Mononuclear cell (primary cell): ENCODE data around the gene PPP3CA. TPM values are rescaled to one million over a fixed set of nuclear protein-coding genes. Genes with fewer than 3 reads are reported as not detected.

Experiments
- H3K27me3 ChIP-seq: 2 replicates; pipeline ENCODE4 v1.6.0; 2011; ENCODE audit warnings: low read length, control low read depth; ENCODE audit not compliant: insufficient read depth
- H3K4me1 ChIP-seq: 2 replicates; pipeline ENCODE4 v1.5.1; 2011; ENCODE audit warnings: mild to moderate bottlenecking, low read length, control low read depth; ENCODE audit not compliant: insufficient read depth
- H3K4me3 ChIP-seq: 2 replicates; pipeline ENCODE4 v1.5.1; 2011; ENCODE audit warnings: mild to moderate bottlenecking, low read length, moderate library complexity
- H3K9me3 ChIP-seq: 2 replicates; pipeline ENCODE4 v1.5.1; 2011; ENCODE audit warnings: low read depth, mild to moderate bottlenecking, control low read depth, low read length
- total RNA-seq: library from RNA; depleted of rRNA; stranded (reverse); fragments of >200 nt; gene quantifications from one replicate; pipeline ENCODE4 v1.2.3, GENCODE V29; 2012

The PPP3CA gene
- total RNA-seq, 1 donor: 19.3 TPM

DNA sequence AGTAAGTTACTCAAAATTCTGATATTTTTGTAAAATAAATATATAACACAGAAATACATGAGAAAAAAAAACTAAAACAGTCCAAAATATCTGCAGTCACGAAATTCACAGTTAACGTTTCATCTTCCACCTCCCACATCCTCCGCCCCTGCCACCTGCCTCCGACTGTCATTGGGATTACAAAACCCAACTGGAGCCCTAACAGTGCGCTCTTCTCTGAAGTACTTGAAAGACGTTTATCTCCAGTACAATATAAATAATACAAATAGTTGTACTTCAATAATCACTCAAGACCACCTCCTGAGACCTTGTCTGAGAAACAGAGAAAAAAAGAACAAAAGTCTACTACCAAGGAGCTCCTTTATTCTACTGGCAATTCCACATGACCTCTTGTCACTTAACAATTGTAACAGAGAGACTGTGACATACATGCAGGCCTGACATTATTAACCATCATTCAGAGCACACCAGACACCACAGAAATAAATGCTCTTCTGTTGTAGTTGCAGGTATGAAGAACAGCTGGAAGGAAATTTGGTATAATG is 280.6 kb downstream of the PPP3CA start:
- no peak overlapping the region for H3K4me3 ChIP-seq
- no peaks in the 10 kb centered on the region for H3K9me3 ChIP-seq

DNA sequence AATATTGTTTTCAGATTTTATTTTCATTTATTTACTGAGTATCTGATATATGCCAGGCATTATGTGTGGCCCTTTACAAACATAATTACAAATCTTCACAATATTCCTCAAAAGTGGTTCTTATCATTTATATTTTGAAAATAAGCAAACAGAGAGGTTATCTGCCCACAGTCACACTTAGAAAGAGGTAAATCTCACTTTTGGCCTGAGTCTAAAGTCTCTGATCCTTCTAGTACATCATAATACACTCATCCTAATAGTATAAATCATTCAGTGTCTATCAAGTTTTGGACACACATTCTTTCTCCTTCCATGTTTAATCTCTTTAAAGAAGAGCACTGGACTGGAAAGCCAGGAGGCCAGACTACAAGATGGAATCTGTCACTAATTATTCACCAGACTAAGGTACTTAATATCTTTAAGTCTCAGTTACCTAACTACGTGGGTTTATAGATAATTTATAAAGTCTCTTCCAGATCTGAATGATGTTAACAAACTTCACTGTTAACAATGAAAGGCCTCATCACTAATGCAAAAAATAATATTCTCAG is 281.3 kb downstream of the PPP3CA start:
- H3K4me1 ChIP-seq: no peaks in the 10 kb centered on the region
- H3K27me3 ChIP-seq: no peaks in the 10 kb centered on the region
- no peak overlapping the region for H3K4me3 ChIP-seq
- no peaks in the 10 kb centered on the region for H3K9me3 ChIP-seq

More for the DNA sequence above, 280.6 kb downstream of the PPP3CA start:
- no peaks in the 10 kb centered on the region for H3K4me1 ChIP-seq
- H3K27me3 ChIP-seq: no peaks in the 10 kb centered on the region

DNA sequence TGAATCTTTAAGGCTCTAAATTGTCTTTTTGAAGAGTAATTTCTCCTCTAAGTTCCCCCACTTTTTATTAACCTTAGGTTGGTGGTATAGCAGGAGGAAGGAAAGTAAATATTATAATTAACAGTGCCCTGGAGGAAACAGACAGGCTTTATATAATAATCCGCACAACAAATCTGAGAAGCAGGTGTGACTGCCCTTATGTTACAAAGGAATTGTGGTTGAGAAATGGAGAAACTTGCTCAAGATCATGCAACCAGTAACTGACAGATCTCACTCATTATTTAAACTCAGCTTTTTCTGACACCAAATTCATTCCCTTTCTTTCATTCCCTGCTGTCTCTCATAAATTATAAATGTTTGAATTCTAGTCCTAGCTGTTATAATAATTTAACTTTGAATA is 282.0 kb downstream of the PPP3CA start:
- no peak overlapping the region for H3K4me3 ChIP-seq
- H3K27me3 ChIP-seq: no peaks in the 10 kb centered on the region
- no peaks in the 10 kb centered on the region for H3K4me1 ChIP-seq
- H3K9me3 ChIP-seq: no peaks in the 10 kb centered on the region

DNA sequence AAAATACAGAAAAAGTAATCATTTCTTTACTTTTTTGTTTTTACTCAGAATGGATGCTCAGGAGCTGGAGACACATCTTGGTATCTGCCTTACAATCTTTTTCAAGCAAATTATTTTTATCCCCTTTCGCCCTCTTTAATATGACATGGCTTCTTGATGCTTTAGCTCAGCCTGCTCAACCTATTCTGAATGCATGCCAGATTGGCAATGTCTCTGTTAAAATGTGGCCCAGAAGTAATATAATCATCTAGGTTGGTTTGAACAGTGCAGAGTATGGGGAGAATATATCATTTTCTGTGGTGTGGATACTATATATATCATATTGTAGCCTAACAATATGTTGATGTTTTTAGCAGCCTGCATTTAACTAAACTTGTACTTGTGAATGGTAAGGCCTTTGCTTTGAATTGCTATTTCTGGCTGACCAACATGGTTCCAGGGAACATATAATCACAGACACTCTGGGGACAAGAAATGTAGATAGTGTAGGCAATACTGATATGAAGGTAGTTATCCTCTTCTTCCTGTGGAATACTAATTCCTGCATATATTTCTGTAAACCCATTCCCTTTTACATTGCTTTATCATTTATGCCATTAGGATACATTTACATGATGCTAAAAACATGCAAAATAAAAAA is 282.7 kb downstream of the PPP3CA start:
- Histone ChIP-seq H3K27me3 (no peaks in the 10 kb centered on the region), H3K4me1 (no peaks in the 10 kb centered on the region), H3K9me3 (no peaks in the 10 kb centered on the region), H3K4me3 (no peak overlapping the region)

DNA sequence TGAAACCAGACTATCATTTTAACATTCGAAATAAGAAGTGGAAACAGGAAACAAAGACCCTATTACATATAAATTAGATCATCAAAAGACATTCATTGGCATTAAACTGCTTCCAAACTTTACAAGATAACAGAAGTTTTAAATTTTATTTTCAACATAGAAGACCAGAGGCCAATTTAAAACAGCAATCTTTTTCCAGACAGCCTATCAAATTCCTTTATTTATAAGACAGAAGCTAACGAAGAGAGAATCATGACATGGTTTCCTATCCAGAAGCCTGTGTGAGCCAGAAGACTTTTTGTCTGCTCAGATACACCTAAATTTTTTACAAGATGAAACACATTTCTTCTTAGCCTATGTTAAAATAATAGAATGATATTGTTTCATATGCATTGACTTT is 291.9 kb downstream of the PPP3CA start:
- Histone ChIP-seq H3K9me3 (no peaks in the 10 kb centered on the region), H3K4me1 (no peaks in the 10 kb centered on the region), H3K27me3 (no peaks in the 10 kb centered on the region)

DNA sequence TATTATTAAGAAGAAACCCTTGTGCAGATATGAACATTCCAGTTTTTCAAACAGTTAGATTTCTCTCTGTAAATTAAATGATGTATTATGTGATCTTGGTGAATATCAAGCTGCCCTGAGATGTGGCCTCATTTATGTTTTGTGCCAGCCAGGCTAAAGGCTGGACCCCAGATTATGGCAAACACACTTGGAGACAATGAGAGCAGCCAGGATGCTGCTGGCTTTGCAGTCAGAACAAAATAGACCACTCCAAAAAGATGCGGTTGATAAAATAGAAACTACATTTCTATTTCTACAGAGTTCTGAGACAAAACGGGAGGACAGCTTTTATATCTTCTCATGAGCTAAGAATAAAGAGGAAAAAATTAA is 296.5 kb downstream of the PPP3CA start:
- Histone ChIP-seq H3K4me1 (no peaks in the 10 kb centered on the region), H3K9me3 (no peaks in the 10 kb centered on the region), H3K27me3 (no peaks in the 10 kb centered on the region), H3K4me3 (no peak overlapping the region)

More for the DNA sequence above, 291.9 kb downstream of the PPP3CA start:
- no peak overlapping the region for H3K4me3 ChIP-seq

DNA sequence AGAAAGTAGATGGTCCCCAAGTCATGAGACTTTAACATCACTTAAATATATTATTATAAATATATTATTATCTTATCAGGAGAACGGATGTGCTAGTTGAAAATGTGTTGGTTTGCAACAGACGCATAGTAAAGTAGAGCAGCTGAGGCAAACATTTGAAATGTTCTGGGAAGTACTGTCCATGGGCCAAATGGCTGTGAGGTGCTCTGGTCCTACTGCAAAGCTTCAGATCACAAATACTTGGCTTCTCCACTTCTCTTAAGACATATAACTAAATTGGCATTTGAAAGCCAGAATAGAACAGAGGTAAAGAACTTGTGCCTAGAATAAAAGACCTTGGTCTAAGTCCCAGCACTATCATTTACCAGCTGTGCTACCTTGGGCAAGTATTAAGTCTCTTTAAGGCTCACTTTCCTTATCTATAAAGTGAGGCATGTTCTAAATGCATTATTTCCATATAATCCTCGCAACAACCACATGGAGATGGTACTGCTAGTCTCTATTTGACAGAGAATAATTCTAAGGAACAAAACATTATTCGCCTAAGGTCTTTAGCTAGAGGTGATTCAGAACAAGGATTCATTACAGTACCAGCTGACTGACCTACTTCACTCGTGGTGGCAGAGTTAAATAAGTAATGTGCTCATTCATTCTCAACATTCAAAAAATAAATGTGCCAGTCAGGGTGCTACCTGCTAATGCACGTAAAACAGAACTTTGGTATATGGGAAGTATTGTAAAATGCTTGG is 297.1 kb downstream of the PPP3CA start:
- Histone ChIP-seq H3K4me1 (no peaks in the 10 kb centered on the region), H3K4me3 (no peak overlapping the region), H3K9me3 (no peaks in the 10 kb centered on the region), H3K27me3 (no peaks in the 10 kb centered on the region)

DNA sequence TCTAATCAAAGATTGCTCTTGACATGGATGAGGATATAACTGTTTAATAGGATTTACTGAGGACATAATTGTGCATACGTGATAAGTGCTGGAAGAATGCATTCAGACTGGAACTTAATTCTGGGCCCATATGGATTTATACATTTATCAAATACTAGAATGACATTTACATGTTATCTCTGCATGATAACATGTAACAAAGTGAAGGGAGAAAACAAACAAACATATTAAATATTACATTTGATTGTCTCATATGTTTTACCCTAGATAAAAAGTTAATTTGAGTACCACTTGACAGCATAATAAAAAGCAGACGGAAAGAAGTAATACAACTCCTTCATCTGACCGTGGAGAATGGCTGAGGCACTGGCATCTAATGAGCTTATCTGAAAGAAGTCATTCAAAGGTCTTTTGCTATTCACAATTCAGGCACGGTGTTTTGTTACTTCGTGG is 297.8 kb downstream of the PPP3CA start:
- Histone ChIP-seq H3K4me1 (no peaks in the 10 kb centered on the region), H3K9me3 (no peaks in the 10 kb centered on the region), H3K27me3 (no peaks in the 10 kb centered on the region), H3K4me3 (no peak overlapping the region)

DNA sequence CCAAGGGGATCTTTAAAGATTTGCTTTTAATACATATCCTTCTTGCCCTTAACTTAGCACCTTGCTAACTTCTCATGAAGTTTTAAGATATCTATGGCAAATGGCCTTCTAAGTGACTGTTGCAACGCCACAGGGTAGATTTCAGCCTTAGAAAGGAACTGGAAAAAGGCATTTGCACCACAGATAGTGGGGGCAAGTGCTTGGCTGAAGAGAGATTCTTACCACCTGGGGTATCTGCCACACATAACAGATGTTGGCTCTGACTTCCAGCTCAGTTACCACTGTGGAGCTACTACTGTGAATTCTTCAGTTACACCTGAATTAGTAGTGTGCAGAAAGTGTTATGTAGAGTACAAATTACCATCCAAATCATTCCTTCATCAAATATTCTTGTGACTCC is 302.6 kb downstream of the PPP3CA start:
- Histone ChIP-seq H3K27me3 (no peaks in the 10 kb centered on the region), H3K4me3 (no peak overlapping the region), H3K4me1 (no peaks in the 10 kb centered on the region), H3K9me3 (no peaks in the 10 kb centered on the region)

DNA sequence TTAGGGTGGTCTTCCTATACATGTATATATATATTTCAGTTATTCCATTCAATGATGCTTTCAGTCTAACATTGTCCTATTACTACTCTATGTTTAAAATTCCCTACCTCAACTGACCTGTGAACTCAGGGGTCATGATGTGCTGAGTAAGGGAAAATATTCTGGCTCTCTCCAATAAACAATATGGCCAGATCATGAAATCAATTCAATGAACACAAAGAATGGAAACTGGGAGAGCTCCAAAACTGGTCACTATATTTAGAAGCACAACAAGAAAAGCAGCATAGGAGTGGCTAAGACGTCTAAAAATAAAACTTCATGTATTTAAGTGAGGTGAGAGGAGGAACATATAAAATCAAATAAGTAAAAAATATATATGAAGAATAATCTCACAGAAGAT is 304.5 kb downstream of the PPP3CA start:
- H3K9me3 ChIP-seq: no peaks in the 10 kb centered on the region
- H3K27me3 ChIP-seq: no peaks in the 10 kb centered on the region

DNA sequence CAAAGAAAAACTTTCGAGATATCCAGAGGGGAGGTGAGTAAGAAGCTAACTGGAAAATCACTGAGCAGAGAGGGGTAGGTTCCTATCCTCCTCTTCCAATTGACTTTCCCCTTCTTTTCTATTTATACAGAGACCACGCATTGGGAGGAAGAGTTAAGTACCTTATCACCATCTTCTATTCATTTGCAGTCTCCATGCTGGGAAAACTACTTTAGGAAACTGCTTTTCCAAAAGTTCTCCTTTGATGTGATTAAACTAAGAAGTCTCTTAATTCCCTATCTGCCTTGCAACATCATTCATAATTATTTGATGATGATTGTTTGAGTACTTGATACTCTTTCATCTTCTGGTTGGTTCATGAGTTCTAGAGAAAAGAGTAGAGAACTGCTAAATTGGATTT is 306.6 kb downstream of the PPP3CA start:
- Histone ChIP-seq H3K9me3 (no peaks in the 10 kb centered on the region), H3K27me3 (no peaks in the 10 kb centered on the region), H3K4me1 (peaks cover 26% of the 10 kb centered on the region), H3K4me3 (no peak overlapping the region)

More for the DNA sequence above, 304.5 kb downstream of the PPP3CA start:
- Histone ChIP-seq H3K4me1 (peaks cover 14% of the 10 kb centered on the region), H3K4me3 (no peak overlapping the region)

DNA sequence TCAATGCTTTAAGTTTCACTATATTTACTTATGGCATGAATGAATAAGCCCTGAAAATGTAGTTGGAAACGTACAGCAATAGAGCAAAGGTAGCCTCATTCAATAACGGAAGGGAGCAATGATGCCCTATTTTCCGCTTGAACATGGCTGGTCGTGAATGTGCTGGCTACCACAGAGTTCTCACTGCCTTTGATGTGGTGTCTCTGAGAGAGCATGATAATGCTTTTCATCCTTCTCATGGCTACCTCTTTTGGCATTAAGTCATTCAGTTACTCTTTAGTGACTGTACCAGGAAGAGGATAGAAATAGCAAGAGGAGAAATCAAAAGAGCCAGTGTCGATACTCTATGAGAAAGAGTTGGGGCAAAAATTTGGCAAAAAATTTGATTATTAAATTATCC is 308.0 kb downstream of the PPP3CA start:
- H3K9me3 ChIP-seq: no peaks in the 10 kb centered on the region
- H3K4me3 ChIP-seq: no peak overlapping the region
- no peaks in the 10 kb centered on the region for H3K27me3 ChIP-seq
- H3K4me1 ChIP-seq: peaks cover 26% of the 10 kb centered on the region

DNA sequence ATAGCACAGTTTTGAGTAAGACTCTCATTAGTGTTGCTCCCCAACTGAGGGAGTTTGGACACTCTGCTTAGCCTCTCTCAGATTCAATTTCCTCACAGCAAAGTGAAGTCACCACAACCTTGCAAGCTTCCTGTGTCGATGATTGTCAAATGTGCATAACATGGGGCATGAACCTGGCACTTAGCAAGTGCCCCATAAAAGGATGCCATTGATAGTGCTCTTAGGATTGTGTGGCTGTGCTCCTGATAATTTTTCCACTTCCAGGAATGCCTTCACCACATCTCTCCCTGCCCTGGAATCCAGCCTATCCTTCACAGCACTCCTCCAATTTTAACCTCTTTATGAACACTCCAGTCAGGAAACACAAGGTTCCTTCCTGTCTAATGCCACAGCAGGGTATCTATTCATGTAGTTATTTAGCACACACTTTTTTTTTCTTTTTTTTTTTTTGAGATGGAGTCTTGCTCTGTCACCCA is 309.4 kb downstream of the PPP3CA start:
- Histone ChIP-seq H3K4me3 (no peak overlapping the region), H3K9me3 (no peaks in the 10 kb centered on the region), H3K4me1 (peaks cover 26% of the 10 kb centered on the region), H3K27me3 (no peaks in the 10 kb centered on the region)

DNA sequence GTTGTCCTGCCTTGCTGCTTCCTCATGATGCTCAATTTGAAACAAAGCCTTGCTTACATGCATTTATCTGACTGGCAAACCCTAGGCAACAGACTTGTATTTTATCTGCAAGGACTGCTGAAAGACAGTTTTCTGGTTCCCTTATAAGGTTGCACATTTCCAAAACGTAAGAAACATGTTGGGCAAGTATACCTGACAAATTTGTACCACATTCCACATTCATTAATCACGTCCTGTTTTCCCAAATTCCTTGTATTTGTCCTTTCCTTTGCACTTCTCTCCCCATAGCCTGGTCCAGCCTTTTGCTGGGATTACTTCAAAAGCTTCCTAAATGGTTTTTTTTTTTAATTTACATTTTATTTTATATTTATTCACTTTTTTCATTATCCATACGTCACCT is 310.1 kb downstream of the PPP3CA start:
- Histone ChIP-seq H3K9me3 (no peaks in the 10 kb centered on the region), H3K27me3 (no peaks in the 10 kb centered on the region), H3K4me3 (no peak overlapping the region), H3K4me1 (peaks cover 26% of the 10 kb centered on the region)

DNA sequence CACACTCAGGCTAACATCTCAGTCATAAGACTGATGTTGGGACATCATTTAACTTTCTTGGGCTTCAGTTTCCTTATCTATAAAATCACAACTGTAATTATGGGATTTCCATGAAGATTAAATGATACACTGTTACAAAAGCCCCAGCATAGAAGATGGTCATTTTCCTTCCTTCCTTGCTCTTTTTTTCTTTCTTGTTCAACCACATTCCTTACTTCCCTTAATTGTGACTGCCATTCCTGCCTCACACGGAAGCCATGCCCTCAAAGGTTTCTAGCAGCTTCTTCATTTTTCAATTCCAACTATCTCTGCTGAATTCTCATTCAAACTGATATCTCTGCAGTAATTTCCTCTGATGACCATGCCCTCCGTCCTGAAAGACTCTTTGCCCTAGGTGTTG is 311.8 kb downstream of the PPP3CA start:
- no peaks in the 10 kb centered on the region for H3K9me3 ChIP-seq
- H3K4me1 ChIP-seq: peaks cover 26% of the 10 kb centered on the region
- no peaks in the 10 kb centered on the region for H3K27me3 ChIP-seq
- no peak overlapping the region for H3K4me3 ChIP-seq
